GM10248 (cell line): ENCODE data around the gene KCND3.

Experiments used
- CTCF ChIA-PET: fragments of 300-600 bp; sonication (Branson Sonifier 250); formaldehyde crosslinking; extraction: SDS; loops from one replicate; lab custom pipeline; 2021; ENCODE audit warnings: antibody characterized with exemption; lab: Yijun Ruan, JAX
- POLR2A ChIA-PET: fragments of 350-650 bp; sonication (Branson Sonifier 250); formaldehyde crosslinking; extraction: SDS; loops from one replicate; lab custom pipeline; 2020; ENCODE audit warnings: antibody characterized with exemption; lab: Yijun Ruan, JAX
- DNase-seq: peaks from one replicate; pipeline ENCODE4 v3.0.0; 2012; ENCODE audit errors: extremely low spot score
- TF ChIP-seq, protein P1 (sequence below): IDR thresholded peaks from 2 replicates; pipeline ENCODE4 v1.5.1; 2012; ENCODE audit warnings: mild to moderate bottlenecking, low read depth; ENCODE audit errors: extremely low read depth, missing control alignments, control extremely low read depth

KCND3 gene

GRCh38 chr1:111812306-111812705 is 177.2 kb downstream of the KCND3 start:
- ChIA-PET POLR2A (no interaction called here), CTCF (no interaction called here)
- TF ChIP-seq, protein P1, sequence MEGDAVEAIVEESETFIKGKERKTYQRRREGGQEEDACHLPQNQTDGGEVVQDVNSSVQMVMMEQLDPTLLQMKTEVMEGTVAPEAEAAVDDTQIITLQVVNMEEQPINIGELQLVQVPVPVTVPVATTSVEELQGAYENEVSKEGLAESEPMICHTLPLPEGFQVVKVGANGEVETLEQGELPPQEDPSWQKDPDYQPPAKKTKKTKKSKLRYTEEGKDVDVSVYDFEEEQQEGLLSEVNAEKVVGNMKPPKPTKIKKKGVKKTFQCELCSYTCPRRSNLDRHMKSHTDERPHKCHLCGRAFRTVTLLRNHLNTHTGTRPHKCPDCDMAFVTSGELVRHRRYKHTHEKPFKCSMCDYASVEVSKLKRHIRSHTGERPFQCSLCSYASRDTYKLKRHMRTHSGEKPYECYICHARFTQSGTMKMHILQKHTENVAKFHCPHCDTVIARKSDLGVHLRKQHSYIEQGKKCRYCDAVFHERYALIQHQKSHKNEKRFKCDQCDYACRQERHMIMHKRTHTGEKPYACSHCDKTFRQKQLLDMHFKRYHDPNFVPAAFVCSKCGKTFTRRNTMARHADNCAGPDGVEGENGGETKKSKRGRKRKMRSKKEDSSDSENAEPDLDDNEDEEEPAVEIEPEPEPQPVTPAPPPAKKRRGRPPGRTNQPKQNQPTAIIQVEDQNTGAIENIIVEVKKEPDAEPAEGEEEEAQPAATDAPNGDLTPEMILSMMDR = no peak
- DNase-seq = no peak

DNA sequence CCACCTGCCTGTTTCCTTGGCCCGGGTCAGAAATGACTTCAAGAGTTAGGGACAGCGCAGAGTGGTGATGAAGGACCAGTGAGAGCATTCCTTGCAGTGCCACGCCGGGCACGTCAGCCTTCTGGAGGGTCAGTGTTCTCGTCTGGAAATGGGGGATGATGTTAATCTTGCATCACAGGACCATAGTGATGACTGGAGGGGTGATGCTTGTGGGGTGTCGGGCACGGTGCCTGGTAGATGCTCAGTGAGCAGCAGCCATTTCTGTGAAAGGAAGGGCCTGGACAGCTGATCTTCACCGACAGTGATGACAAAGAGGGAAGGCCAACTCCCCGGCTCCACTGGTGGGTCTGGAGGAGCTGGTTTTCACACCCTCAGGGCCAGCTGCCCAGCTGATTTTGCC is 177.6 kb downstream of the KCND3 start:
- CTCF ChIA-PET = no interaction called here
- TF ChIP-seq, protein P1 = no peak

DNA sequence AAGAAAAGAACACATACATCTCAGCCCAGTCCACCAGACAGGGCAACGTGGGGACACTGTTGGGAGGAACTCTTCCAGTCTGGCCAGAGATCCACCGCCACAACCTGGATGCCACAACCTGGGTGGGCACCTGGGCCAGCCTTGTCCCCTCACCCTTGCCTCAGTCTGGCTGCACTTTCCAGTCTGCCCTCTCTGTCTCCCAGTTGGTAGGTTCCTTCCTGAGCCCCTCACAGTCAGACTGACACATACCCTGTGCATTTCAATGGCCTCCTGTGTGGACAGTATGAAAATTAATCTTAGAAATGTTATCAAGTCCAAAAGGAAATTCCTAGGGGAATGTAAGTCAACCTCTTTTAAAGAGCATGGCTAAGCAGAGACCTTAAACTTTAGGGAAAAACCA is 184.2 kb downstream of the KCND3 start:
- DNase-seq = no peak
- POLR2A ChIA-PET = no interaction called here
- TF ChIP-seq, protein P1 = no peak
- CTCF ChIA-PET = no interaction called here

More for the DNA sequence above, 177.6 kb downstream of the KCND3 start:
- POLR2A ChIA-PET = no interaction called here
- no peak for DNase-seq

DNA sequence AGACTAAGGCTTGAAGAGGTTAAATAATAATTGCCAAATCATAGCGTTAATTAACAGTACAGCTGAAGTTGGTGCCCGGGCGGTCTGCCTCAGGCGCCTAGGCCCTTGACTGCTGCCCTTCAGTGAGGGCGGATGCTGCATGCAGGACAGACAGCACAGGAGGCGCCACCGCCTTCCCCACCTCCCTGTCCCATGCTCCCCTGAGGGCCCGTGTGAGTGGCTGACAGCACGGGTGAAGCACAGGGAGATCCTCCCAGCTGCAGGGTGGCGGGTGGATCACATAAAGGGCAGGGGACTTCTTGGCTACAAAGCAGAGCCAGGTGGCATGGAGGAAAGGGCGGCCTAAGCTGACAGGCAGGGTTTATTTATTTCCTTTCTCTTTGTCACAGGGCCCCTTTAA is 184.7 kb downstream of the KCND3 start:
- no peak for DNase-seq
- POLR2A ChIA-PET = no interaction called here
- CTCF ChIA-PET = no interaction called here
- TF ChIP-seq, protein P1 = no peak

DNA sequence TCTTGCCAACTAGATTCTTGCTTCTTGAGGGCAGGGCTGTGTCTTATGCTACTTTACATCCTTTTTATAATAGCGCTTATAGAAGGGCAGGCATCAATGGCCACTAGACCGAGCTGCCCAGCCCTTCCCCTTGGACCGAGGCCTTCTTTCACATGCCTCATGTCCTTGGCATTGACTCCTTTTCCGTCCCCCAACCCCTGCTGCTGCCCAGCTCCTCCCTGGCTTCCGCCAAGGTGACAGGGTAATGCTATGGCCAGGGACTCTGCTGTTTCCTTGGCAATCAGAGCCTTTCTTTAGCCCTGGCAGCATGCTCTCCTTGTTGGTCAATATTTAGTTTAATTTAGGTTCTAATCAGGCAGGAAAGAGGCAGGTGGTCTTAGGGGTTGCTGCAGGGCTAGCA is 185.5 kb downstream of the KCND3 start:
- CTCF ChIA-PET = no interaction called here
- POLR2A ChIA-PET = no interaction called here
- TF ChIP-seq, protein P1 = no peak
- no peak for DNase-seq

- ChIA-PET POLR2A (interaction anchor here (0.6 kb wide), 1 partner anchor 71 kb away, joined by 5 read pairs; no protein-coding TSS in a partner anchor), CTCF (no interaction called here)
- TF ChIP-seq, protein P1 = no peak
- DNase-seq = no peak
Observed at GRCh38 chr1:111802984-111803383, 186.5 kb downstream of the KCND3 start.

DNA sequence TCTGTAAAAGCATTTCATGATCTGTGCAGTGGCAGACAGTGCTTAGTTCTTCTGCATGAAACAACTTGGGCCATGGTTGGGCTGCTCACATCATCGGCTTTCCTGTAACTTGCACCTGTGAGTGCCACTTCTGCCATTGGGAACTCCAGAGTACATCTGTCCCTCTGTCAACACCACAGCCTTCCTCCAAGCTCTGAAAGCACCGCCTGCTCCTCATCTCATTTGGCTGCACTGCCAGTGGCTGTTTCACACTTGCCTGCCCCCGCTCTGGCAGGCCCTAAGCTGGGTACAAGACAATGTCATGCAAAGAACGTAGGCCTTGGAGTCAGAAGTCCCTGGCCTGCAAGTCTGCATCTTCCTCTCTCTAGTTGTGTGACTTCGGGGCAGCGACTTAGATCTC is 187.4 kb downstream of the KCND3 start:
- TF ChIP-seq, protein P1 = no peak
- ChIA-PET CTCF (no interaction called here), POLR2A (no interaction called here)
- no peak for DNase-seq
